Panc1 (cell line): ENCODE results near the gene TECPR2.

Experiments
- CTCF ChIP-seq: fragments of 450-650 bp; IDR thresholded peaks from 2 replicates; pipeline ENCODE4 v1.5.1; 2017; ENCODE audit warnings: mild to moderate bottlenecking
- REST ChIP-seq, 2 experiments: IDR thresholded peaks; 2 replicates each; pipeline ENCODE4 v1.6.1; 2011 to 2012; ENCODE audit warnings: low read depth in 2 of 2, control low read depth in 1 of 2, low read length in 1 of 2, mild to moderate bottlenecking in 1 of 2, moderate library complexity in 1 of 2; ENCODE audit not compliant: insufficient read depth in 1 of 2

GRCh38 chr14:102352213-102352612 is 10.5 kb upstream of the TECPR2 start:
- TF ChIP-seq CTCF (no peak), REST (IDR thresholded peaks at IDR 0.05; ENCODE audit: insufficient read depth in 1 of 2, low read depth in 2 of 2, low read length in 1 of 2) (no peak)
